H9 (cell line): Measurements from ENCODE around the gene MARCHF10. TPM values are rescaled to one million over a fixed set of nuclear protein-coding genes. Genes with fewer than 3 reads are reported as not detected.

Source experiments
- DNase-seq: peaks from one replicate; pipeline ENCODE4 v3.0.0-alpha.2; 2017
- H2AFZ ChIP-seq: one replicate; pipeline ENCODE4 v1.6.1; 2013; ENCODE audit warnings: mild to moderate bottlenecking, low read length, control low read depth, moderate library complexity
- H2AK5ac ChIP-seq: 2 replicates; pipeline ENCODE4 v1.6.1; 2013; ENCODE audit warnings: low read length, control low read depth, mixed read lengths; ENCODE audit not compliant: insufficient read length
- H2BK120ac ChIP-seq: one replicate; pipeline ENCODE4 v1.6.1; 2013; ENCODE audit warnings: low read depth, mild to moderate bottlenecking, low read length, control low read depth, inconsistent platforms; ENCODE audit not compliant: poor library complexity, severe bottlenecking
- H2BK12ac ChIP-seq: 2 replicates; pipeline ENCODE4 v1.6.1; 2013; ENCODE audit warnings: low read length, control low read depth, mixed read lengths, low read depth; ENCODE audit not compliant: insufficient read length
- H2BK15ac ChIP-seq: 2 replicates; pipeline ENCODE4 v1.6.1; 2013; ENCODE audit warnings: low read depth, low read length, control low read depth
- H2BK20ac ChIP-seq: one replicate; pipeline ENCODE4 v1.6.1; 2013; ENCODE audit warnings: low read depth, mild to moderate bottlenecking, low read length, control low read depth, inconsistent platforms; ENCODE audit not compliant: poor library complexity, severe bottlenecking
- H2BK5ac ChIP-seq: 2 replicates; pipeline ENCODE4 v1.6.1; 2013; ENCODE audit warnings: low read length, control low read depth, mixed read lengths; ENCODE audit not compliant: insufficient read length
- H3K14ac ChIP-seq: 2 replicates; pipeline ENCODE4 v1.6.1; 2013; ENCODE audit warnings: low read length, control low read depth; ENCODE audit not compliant: insufficient read depth
- H3K18ac ChIP-seq: 2 replicates; pipeline ENCODE4 v1.6.1; 2013; ENCODE audit warnings: low read depth, mild to moderate bottlenecking, mixed read lengths, low read length, control low read depth; ENCODE audit not compliant: insufficient read length
- H3K23ac ChIP-seq: 2 replicates; pipeline ENCODE4 v1.6.1; 2013; ENCODE audit warnings: low read length, control low read depth, mixed read lengths, low read depth; ENCODE audit not compliant: insufficient read length
- H3K23me2 ChIP-seq: 2 replicates; pipeline ENCODE4 v1.6.1; 2013; ENCODE audit warnings: low read depth, mild to moderate bottlenecking, mixed read lengths, low read length, control low read depth; ENCODE audit not compliant: insufficient read length, poor library complexity, severe bottlenecking
- H3K27ac ChIP-seq: 2 replicates; pipeline ENCODE4 v1.5.1; 2013; ENCODE audit warnings: low read length, control low read depth, mixed read lengths, low read depth; ENCODE audit not compliant: insufficient read length
- H3K27me3 ChIP-seq: 2 replicates; pipeline ENCODE4 v1.6.1; 2013; ENCODE audit warnings: low read length, control low read depth, inconsistent platforms; ENCODE audit not compliant: insufficient read depth
- H3K4ac ChIP-seq: 2 replicates; pipeline ENCODE4 v1.6.1; 2013; ENCODE audit warnings: low read depth, mild to moderate bottlenecking, control low read depth, inconsistent platforms, low read length, moderate library complexity
- H3K4me1 ChIP-seq: 2 replicates; pipeline ENCODE4 v1.6.1; 2013; ENCODE audit warnings: low read length, control low read depth, inconsistent platforms; ENCODE audit not compliant: insufficient read depth
- H3K4me2 ChIP-seq: 2 replicates; pipeline ENCODE4 v1.6.1; 2013; ENCODE audit warnings: low read length, control low read depth, mixed read lengths; ENCODE audit not compliant: insufficient read length, insufficient read depth
- H3K56ac ChIP-seq: 2 replicates; pipeline ENCODE4 v1.6.1; 2013; ENCODE audit warnings: low read depth, mild to moderate bottlenecking, mixed read lengths, low read length, control low read depth; ENCODE audit not compliant: insufficient read length
- H3K79me1 ChIP-seq: 2 replicates; pipeline ENCODE4 v1.6.1; 2013; ENCODE audit warnings: low read depth, mild to moderate bottlenecking, moderate library complexity, low read length, control low read depth, inconsistent platforms; ENCODE audit not compliant: insufficient read depth, poor library complexity, severe bottlenecking
- H3K79me2 ChIP-seq: 2 replicates; pipeline ENCODE4 v1.6.1; 2013; ENCODE audit warnings: low read length, control low read depth, inconsistent platforms; ENCODE audit not compliant: insufficient read depth
- H3K9ac ChIP-seq: 2 replicates; pipeline ENCODE4 v1.6.1; 2013; ENCODE audit warnings: low read length, control low read depth, mixed read lengths; ENCODE audit not compliant: insufficient read length; ENCODE audit errors: extremely low read depth
- H3K9me3 ChIP-seq: one replicate; pipeline ENCODE4 v1.6.1; 2013; ENCODE audit warnings: low read depth, low read length, inconsistent platforms; ENCODE audit not compliant: control insufficient read depth
- H3T11ph ChIP-seq: one replicate; pipeline ENCODE4 v1.6.1; 2013; ENCODE audit warnings: mild to moderate bottlenecking, low read length, control low read depth, inconsistent platforms
- H4K20me1 ChIP-seq: one replicate; pipeline ENCODE4 v1.6.1; 2013; ENCODE audit not compliant: control insufficient read depth, insufficient read length, insufficient read depth
- H4K5ac ChIP-seq: 2 replicates; pipeline ENCODE4 v1.6.1; 2013; ENCODE audit warnings: low read depth, mild to moderate bottlenecking, mixed read lengths, low read length, control low read depth; ENCODE audit not compliant: insufficient read length
- H4K8ac ChIP-seq: replicated peaks from 2 replicates; pipeline ENCODE4 v1.6.1; 2013; ENCODE audit warnings: low read length, control low read depth, mixed read lengths, low read depth; ENCODE audit not compliant: insufficient read length
- H4K91ac ChIP-seq: 2 replicates; pipeline ENCODE4 v1.6.1; 2013; ENCODE audit warnings: low read depth, mild to moderate bottlenecking, moderate library complexity, mixed read lengths, low read length, control low read depth; ENCODE audit not compliant: insufficient read length
- H3K27ac Mint-ChIP-seq, 3 experiments: 2 replicates in 2 of 3; 3 replicates in 1 of 3; pipeline ENCODE4 v1.8.0; 2020 to 2021; ENCODE audit warnings: mixed read lengths in 3 of 3, mild to moderate bottlenecking in 1 of 3, moderate library complexity in 1 of 3
- H3K27me3 Mint-ChIP-seq: 2 replicates; pipeline ENCODE4 v1.8.0; 2021; ENCODE audit warnings: low read depth, mild to moderate bottlenecking, moderate library complexity, mixed read lengths
- H3K36me3 Mint-ChIP-seq, 3 experiments: 2 replicates in 2 of 3; 3 replicates in 1 of 3; pipeline ENCODE4 v1.8.0; 2020 to 2021; ENCODE audit warnings: low read depth in 3 of 3, mixed read lengths in 3 of 3; ENCODE audit not compliant: insufficient read depth in 1 of 3
- H3K4me1 Mint-ChIP-seq, 2 experiments: 2 replicates each; pipeline ENCODE4 v1.8.0; 2020; ENCODE audit warnings: mixed read lengths in 2 of 2
- H3K4me3 Mint-ChIP-seq, 2 experiments: 2 replicates in 1 of 2; 3 replicates in 1 of 2; pipeline ENCODE4 v1.8.0; 2020 to 2021; ENCODE audit warnings: mild to moderate bottlenecking in 2 of 2, mixed read lengths in 2 of 2, moderate library complexity in 1 of 2
- H3K9me3 Mint-ChIP-seq, 2 experiments: 2 replicates in 1 of 2; 3 replicates in 1 of 2; pipeline ENCODE4 v1.8.0; 2020; ENCODE audit warnings: mild to moderate bottlenecking in 2 of 2, mixed read lengths in 2 of 2, moderate library complexity in 1 of 2
- CTCF ChIP-seq: fragments of 200-600 bp; sonication (generic); conservative IDR thresholded peaks from 3 replicates; pipeline ENCODE4 v1.8.0; 2021; ENCODE audit warnings: antibody characterized with exemption, mild to moderate bottlenecking
- WGBS: extraction: QIAGEN DNeasy Blood & Tissue Kit; methylation state at CpG from one replicate; pipeline ENCODE4 v1.1.7; 2013; ENCODE audit warnings: missing lambda C conversion rate, low lambda C conversion rate, mixed read lengths; ENCODE audit not compliant: insufficient read length; ENCODE audit errors: extremely low coverage; 5-methylcytosine and 5-hydroxymethylcytosine counted together
- total RNA-seq: library from RNA; stranded (reverse); gene quantifications from 2 replicates; pipeline ENCODE4 v1.2.1, GENCODE V29; 2021

The MARCHF10 gene
- total RNA-seq, 1 experiment from 2014 or later = not detected

- Histone ChIP-seq H2BK20ac (no peak overlapping the region), H3K9me3 (no peaks in the 10 kb centered on the region), H3K4me1 (no peaks in the 10 kb centered on the region), H3K79me1 (no peaks in the 10 kb centered on the region), H2AK5ac (no peak overlapping the region), H3K4ac (no peak overlapping the region), H4K5ac (no peak overlapping the region), H3K23me2 (no peaks in the 10 kb centered on the region), H4K20me1 (no peaks in the 10 kb centered on the region), H4K91ac (no peak overlapping the region), H4K8ac (no peak overlapping the region), H3K79me2 (no peaks in the 10 kb centered on the region), H3K23ac (no peak overlapping the region), H3K4me2 (no peak overlapping the region), H2AFZ (no peak overlapping the region), H3K27me3 (no peaks in the 10 kb centered on the region; the same call in 1 of the 2 replicates), H3K14ac (no peak overlapping the region), H3K18ac (no peak overlapping the region), H2BK12ac (no peak overlapping the region), H3K56ac (no peak overlapping the region), H3K27ac (no peak overlapping the region), H3T11ph (no peak overlapping the region), H3K9ac (no peak overlapping the region), H2BK120ac (no peak overlapping the region), H2BK15ac (no peak overlapping the region), H2BK5ac (no peak overlapping the region)
- WGBS = no CpG with 5 or more reads among the region's 3 CpGs
- Mint-ChIP-seq H3K4me3 (no peak overlapping the region), H3K36me3 (peaks cover 3 to 5% (median 3%) of the 10 kb centered on the region in 3 experiments; a peak in 4 of 7 replicates), H3K27ac (no peak overlapping the region), H3K27me3 (0 out of 2 replicates have a peak, but pooled peaks cover 1% of the 10 kb centered on the region), H3K9me3 (peaks cover 10 to 22% of the 10 kb centered on the region in 2 experiments), H3K4me1 (peaks cover 14 to 16% of the 10 kb centered on the region in 2 experiments)
- DNase-seq = peak; percentile 9
- TF ChIP-seq CTCF = no peak
Measured at GRCh38 chr17:62781356-62781755, 26.8 kb downstream of the MARCHF10 start.
